H7 (cell line): ENCODE results near the gene VIPR2. TPM values are rescaled to one million over a fixed set of nuclear protein-coding genes. Genes with fewer than 3 reads are reported as not detected.

Experiments
- DNase-seq: peaks from one replicate; pipeline ENCODE4 v3.0.0; 2012
- H3K27me3 ChIP-seq: 2 replicates; pipeline ENCODE4 v1.6.0; 2011; ENCODE audit warnings: mild to moderate bottlenecking, low read length; ENCODE audit not compliant: control insufficient read depth, insufficient read depth
- H3K36me3 ChIP-seq: replicated peaks from 2 replicates; pipeline ENCODE4 v1.5.1; 2011; ENCODE audit warnings: low read length; ENCODE audit not compliant: control insufficient read depth, insufficient read depth
- H3K4me3 ChIP-seq: 2 replicates; pipeline ENCODE4 v1.5.1; 2011; ENCODE audit warnings: low read depth, mild to moderate bottlenecking, control low read depth, low read length, moderate library complexity; ENCODE audit not compliant: insufficient read depth
- total RNA-seq: library from RNA; depleted of rRNA; stranded (reverse); fragments of >200 nt; shearing (Covaris generic); gene quantifications from 2 replicates; pipeline ENCODE4 v1.2.3, GENCODE V29; 2014

The VIPR2 gene
- total RNA-seq, 1 experiment from 2014 or later = 2.5 TPM

GRCh38 chr7:159063046-159063840 lies 81.4 kb downstream of the VIPR2 start:
- Histone ChIP-seq H3K4me3 (no peak overlapping the region), H3K36me3 (no peaks in the 10 kb centered on the region), H3K27me3 (no peaks in the 10 kb centered on the region)
- peak; percentile 32 for DNase-seq

DNA sequence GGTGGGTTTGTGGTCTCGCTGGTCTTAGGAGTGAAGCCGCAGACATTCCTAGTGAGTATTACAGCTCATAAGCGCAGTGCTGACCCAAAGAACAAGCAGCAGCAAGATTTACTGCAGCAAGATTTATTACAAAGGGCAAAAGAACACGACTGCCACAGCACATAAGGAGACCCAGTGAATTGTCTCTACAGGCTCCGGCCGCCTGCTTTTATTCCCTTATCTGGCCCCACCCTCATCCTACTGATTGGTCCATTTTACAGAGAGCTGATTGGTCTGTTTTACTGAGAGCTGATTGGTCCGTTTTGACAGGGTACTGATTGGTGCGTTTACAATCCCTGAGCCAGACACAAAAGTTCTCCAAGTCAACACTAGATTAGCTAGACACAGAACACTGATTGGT lies 82.1 kb downstream of the VIPR2 start:
- H3K36me3 ChIP-seq = no peaks in the 10 kb centered on the region
- DNase-seq = peak; percentile 32
- no peak overlapping the region for H3K4me3 ChIP-seq
- H3K27me3 ChIP-seq = no peaks in the 10 kb centered on the region

- peak; percentile 91 for DNase-seq
- Histone ChIP-seq H3K4me3 (no peak overlapping the region), H3K36me3 (no peaks in the 10 kb centered on the region), H3K27me3 (no peaks in the 10 kb centered on the region)
Measured at GRCh38 chr7:159061674-159062212, 82.9 kb downstream of the VIPR2 start.

GRCh38 chr7:159061209-159061608 lies 83.5 kb downstream of the VIPR2 start:
- no peak for DNase-seq
- Histone ChIP-seq H3K36me3 (no peaks in the 10 kb centered on the region), H3K4me3 (no peak overlapping the region), H3K27me3 (no peaks in the 10 kb centered on the region)

DNA sequence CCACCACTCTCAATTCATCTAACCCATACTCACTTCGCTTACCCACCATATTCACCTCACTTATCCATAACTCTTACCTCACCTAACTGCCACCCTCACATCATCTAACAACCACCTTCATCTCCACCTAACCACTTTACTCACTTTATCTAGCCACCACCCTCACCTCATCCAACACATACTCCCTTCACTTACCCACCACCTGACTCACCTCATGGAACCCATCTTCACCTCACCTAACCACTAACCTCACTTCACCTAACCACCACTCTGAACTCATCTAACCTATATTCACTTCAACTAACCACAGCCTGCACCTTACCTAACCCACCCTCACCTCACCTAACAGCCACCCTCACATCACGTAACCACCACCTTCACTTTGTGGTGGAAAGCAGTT lies 84.2 kb downstream of the VIPR2 start:
- no peaks in the 10 kb centered on the region for H3K27me3 ChIP-seq
- DNase-seq = peak; percentile 2
- H3K4me3 ChIP-seq = no peak overlapping the region
- H3K36me3 ChIP-seq = no peaks in the 10 kb centered on the region

DNA sequence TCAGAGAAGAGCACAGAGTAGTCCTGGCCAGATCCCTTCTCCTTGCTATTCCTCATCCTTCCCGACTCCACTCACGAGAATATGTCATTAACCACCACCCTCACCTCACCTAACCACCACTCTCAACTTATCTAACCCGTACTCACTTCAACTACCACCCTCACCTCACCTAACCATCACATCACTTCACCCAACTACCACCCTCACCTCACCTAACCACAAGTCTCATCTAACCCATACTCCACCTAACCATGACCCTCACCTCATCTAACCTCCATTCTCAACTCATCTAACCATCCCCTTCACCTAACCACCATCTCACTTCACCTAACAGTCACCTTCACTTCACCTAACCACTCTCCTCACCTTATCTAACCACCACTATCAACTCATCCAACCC lies 85.0 kb downstream of the VIPR2 start:
- no peaks in the 10 kb centered on the region for H3K27me3 ChIP-seq
- peak; percentile 4 for DNase-seq
- no peak overlapping the region for H3K4me3 ChIP-seq
- no peaks in the 10 kb centered on the region for H3K36me3 ChIP-seq

DNA sequence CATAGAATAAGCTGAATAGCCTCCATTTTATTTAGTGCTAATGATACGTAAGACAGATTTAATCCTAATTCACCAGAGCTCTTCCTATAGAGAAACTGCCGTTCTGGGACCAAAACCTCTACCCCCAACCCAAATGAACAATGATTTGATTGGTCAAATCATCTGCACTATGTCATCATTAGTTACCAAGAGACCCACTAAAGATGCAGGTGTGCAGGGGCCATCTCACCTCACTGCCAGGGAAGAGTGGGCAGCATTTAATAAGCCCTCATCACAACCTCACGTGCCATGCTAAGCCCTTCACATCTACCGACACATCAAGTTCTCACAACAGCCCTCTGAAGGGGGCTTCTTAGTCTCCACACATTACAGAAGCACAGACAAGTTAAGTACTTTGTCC lies 87.0 kb downstream of the VIPR2 start:
- Histone ChIP-seq H3K27me3 (no peaks in the 10 kb centered on the region), H3K36me3 (no peaks in the 10 kb centered on the region), H3K4me3 (no peak overlapping the region)
- DNase-seq = peak; percentile 5

- H3K36me3 ChIP-seq = no peaks in the 10 kb centered on the region
- no peaks in the 10 kb centered on the region for H3K27me3 ChIP-seq
- H3K4me3 ChIP-seq = no peak overlapping the region
- DNase-seq = no peak
Measured at GRCh38 chr7:159056737-159057136, 87.9 kb downstream of the VIPR2 start.

GRCh38 chr7:159051916-159052315 lies 92.8 kb downstream of the VIPR2 start:
- Histone ChIP-seq H3K4me3 (no peak overlapping the region), H3K27me3 (no peaks in the 10 kb centered on the region), H3K36me3 (no peaks in the 10 kb centered on the region)
- DNase-seq = no peak

GRCh38 chr7:159050704-159051103 lies 94.0 kb downstream of the VIPR2 start:
- H3K4me3 ChIP-seq = no peak overlapping the region
- no peak for DNase-seq
- no peaks in the 10 kb centered on the region for H3K27me3 ChIP-seq

GRCh38 chr7:159049266-159050025 lies 95.2 kb downstream of the VIPR2 start:
- Histone ChIP-seq H3K4me3 (no peak overlapping the region), H3K36me3 (no peaks in the 10 kb centered on the region), H3K27me3 (no peaks in the 10 kb centered on the region)
- peak; percentile 28 for DNase-seq

More at GRCh38 chr7:159050704-159051103, 94.0 kb downstream of the VIPR2 start:
- H3K36me3 ChIP-seq = no peaks in the 10 kb centered on the region

GRCh38 chr7:159048656-159049055 lies 96.0 kb downstream of the VIPR2 start:
- no peak for DNase-seq
- no peaks in the 10 kb centered on the region for H3K27me3 ChIP-seq
- H3K36me3 ChIP-seq = no peaks in the 10 kb centered on the region
- no peak overlapping the region for H3K4me3 ChIP-seq

DNA sequence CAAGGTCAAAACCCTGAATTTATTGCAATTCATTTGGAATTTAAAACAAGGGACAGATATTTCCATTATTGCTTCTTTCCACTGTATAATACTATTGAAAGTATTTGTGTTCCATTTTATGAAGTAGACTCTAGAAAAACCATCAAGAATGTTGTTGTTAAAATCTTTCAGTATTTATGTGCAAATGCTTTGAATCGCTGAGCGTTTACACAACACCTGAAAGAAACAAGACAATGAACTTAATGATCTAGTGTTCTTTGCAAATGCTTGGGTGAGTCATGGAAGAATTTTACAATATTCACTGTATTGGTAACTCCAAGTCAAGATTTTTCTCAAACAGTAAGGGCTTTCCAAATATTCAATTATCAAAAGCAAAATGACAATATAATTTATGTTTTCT lies 97.1 kb downstream of the VIPR2 start:
- H3K4me3 ChIP-seq = no peak overlapping the region
- DNase-seq = no peak
- H3K27me3 ChIP-seq = no peaks in the 10 kb centered on the region
- no peaks in the 10 kb centered on the region for H3K36me3 ChIP-seq

- DNase-seq = no peak
- H3K27me3 ChIP-seq = no peaks in the 10 kb centered on the region
- no peak overlapping the region for H3K4me3 ChIP-seq
- no peaks in the 10 kb centered on the region for H3K36me3 ChIP-seq
Measured at GRCh38 chr7:159046300-159046699, 98.4 kb downstream of the VIPR2 start.

DNA sequence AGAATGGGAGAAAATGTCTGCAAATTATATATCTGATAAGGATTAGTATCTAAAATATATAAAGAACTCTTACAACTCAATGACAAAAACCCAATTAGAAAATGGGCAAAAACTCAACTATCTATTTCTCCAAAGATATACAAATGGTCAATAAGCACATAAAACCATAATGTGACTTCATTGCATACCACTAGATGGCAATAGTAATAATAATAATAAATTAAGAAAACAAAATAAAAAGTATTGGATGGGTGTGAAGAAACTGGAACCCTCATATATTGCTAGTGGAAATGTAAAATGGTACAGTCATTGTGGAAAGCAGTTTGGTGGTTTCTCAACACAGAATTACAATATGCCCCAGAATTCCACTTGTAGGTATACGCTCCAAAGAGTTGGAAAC lies 98.8 kb downstream of the VIPR2 start:
- no peak for DNase-seq
- no peaks in the 10 kb centered on the region for H3K27me3 ChIP-seq
- H3K36me3 ChIP-seq = no peaks in the 10 kb centered on the region
- no peak overlapping the region for H3K4me3 ChIP-seq
